NB4 (cell line): ENCODE results near the gene EME1.

Source experiments
- DNase-seq: peaks from one replicate; pipeline ENCODE4 v3.0.0; 2010; ENCODE audit warnings: low read depth
- H3K4me3 ChIP-seq: one replicate; pipeline ENCODE4 v1.5.1; 2011; ENCODE audit warnings: mild to moderate bottlenecking, low read depth, low read length, moderate library complexity
- MYC ChIP-seq: IDR thresholded peaks from 2 replicates; pipeline ENCODE4 v1.6.1; 2011; ENCODE audit warnings: low read depth, low read length
- POLR2A ChIP-seq: IDR thresholded peaks from 2 replicates; pipeline ENCODE4 v1.6.1; 2011; ENCODE audit warnings: mild to moderate bottlenecking; ENCODE audit not compliant: insufficient read length; ENCODE audit errors: extremely low read depth
- TF ChIP-seq, protein P1 (sequence below): IDR thresholded peaks from one replicate; pipeline ENCODE4 v1.5.1; 2012; ENCODE audit warnings: low read depth, low read length
- TF ChIP-seq, protein P2 (sequence below): IDR thresholded peaks from 2 replicates; pipeline ENCODE4 v1.6.1; 2011; ENCODE audit warnings: low read depth, low read length

EME1 gene

DNA sequence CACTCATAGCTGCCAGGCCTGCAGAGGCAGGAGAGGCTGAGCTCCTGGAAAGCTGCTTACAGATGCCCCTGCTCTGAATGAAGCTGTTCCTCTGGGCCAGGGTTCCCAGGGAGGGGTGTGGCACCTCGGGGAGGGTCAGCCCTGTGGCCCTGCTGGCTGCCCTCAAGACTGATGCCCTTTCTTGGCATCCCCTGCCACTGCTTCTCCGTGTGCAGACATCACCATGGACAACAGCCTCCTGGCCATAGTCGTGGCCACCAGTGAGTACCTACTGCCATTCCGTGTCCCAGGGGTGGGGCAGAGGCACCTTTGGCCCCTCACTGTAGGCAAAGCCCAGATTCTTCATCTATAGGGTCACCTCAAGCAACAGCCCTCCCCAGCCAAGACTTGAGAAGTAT, 9.0 kb upstream of the EME1 start:
- TF ChIP-seq MYC (no peak), POLR2A (no peak)
- TF ChIP-seq, protein P1, sequence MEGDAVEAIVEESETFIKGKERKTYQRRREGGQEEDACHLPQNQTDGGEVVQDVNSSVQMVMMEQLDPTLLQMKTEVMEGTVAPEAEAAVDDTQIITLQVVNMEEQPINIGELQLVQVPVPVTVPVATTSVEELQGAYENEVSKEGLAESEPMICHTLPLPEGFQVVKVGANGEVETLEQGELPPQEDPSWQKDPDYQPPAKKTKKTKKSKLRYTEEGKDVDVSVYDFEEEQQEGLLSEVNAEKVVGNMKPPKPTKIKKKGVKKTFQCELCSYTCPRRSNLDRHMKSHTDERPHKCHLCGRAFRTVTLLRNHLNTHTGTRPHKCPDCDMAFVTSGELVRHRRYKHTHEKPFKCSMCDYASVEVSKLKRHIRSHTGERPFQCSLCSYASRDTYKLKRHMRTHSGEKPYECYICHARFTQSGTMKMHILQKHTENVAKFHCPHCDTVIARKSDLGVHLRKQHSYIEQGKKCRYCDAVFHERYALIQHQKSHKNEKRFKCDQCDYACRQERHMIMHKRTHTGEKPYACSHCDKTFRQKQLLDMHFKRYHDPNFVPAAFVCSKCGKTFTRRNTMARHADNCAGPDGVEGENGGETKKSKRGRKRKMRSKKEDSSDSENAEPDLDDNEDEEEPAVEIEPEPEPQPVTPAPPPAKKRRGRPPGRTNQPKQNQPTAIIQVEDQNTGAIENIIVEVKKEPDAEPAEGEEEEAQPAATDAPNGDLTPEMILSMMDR: no peak
- TF ChIP-seq, protein P2, sequence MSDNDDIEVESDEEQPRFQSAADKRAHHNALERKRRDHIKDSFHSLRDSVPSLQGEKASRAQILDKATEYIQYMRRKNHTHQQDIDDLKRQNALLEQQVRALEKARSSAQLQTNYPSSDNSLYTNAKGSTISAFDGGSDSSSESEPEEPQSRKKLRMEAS: no peak
- H3K4me3 ChIP-seq: no peak overlapping the region
- no peak for DNase-seq

DNA sequence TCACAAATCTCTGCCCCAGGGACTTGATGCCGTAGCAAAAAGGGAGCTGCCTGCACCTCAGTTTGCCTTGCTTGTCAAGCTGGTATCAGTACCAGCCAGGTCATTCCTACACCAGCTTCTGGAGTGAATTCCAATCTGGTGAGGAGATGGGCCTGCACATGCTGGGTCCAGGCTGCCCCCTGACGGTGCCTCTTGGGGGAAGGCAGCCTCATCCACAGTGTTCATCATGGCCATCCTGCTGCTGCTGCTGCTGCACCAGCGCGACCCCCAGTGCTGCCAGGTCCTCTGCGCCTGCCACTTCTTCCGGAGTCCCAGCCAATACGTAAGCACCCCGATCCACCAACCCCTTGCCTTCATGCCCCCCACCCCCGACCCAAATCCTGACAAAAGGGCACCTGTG, 8.3 kb upstream of the EME1 start:
- no peak overlapping the region for H3K4me3 ChIP-seq
- no peak for DNase-seq
- TF ChIP-seq, protein P2: no peak
- TF ChIP-seq POLR2A (no peak), MYC (no peak)
- TF ChIP-seq, protein P1: no peak

DNA sequence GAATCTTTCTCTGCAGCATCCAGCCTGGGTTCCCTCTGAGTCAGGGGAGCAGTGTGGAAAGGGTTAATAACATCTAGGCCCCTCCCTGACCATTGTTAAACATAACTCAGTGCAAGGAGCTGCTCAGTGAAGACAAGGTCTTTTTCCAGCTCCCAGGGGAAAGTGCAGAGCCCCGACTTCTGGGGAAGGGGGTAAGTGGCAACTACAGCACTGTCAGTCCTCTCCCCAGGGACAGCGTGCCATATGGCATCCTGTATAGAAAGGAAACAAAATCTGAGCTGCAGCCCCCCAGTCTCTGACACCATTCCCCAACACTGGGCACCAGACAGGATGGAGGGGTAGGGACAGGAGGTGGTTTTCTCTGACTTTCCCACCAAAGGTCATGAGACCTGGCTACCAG, 7.9 kb upstream of the EME1 start:
- TF ChIP-seq, protein P1: no peak
- TF ChIP-seq MYC (no peak), POLR2A (no peak)
- TF ChIP-seq, protein P2: no peak
- H3K4me3 ChIP-seq: no peak overlapping the region
- DNase-seq: no peak

DNA sequence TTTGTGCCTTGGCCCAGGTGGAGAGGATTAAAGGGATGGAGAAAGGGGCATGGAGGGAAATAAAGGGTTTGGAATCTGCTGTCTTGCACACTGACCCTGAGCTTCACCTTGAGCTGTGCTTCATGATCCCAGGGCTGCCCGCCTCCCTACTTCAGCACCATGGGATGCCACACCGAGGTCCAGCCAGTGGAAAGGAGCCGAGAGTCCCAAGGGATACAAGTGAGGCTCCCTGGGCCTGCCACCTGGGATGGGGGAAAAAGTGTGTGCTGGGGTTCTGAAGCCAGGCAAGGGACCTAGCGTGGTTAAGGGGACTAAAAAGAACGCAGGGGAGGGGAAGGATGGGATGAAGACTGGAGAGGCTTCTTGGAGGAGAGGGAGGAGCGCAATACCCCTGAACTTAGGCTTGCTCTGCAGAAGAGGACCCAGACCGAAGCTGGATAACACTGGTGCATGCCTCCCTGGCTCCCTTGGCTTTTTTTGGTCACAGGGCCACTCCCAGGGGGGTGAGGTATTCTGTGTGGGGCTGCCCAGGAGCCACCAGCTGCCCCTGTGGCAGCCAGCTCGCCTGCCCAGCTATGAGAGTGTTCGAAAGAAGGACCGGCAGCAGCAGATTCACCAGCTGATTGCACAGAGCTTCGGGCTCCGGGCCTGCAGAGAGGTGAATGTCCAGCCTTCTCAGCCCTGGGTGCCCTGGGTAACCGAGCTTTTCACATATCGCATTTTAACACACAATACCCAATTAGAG, 7.2 kb upstream of the EME1 start:
- DNase-seq: no peak
- TF ChIP-seq, protein P1: no peak
- TF ChIP-seq, protein P2: no peak
- TF ChIP-seq MYC (no peak), POLR2A (no peak)
- H3K4me3 ChIP-seq: no peak overlapping the region

DNA sequence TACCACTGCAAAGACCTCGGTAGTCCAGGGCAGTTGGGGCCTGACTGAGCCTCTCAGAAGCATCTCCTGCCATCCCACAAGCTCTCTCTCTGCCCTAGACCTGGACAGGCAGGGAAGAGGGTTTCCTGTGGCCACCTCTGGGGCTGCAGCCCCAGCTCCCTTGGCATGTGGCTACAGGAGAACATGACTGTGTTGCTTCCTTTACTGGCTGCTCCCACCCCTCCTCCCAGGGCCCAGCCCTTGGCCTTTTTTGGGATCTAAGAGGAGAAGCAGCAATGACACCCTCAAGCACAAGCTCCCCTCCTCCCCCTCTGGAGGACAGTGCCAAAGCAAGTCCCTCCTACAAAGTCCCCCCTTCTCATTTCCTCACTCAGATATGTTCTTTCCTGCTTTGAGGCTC, 5.6 kb upstream of the EME1 start:
- no peak for DNase-seq
- TF ChIP-seq POLR2A (no peak), MYC (no peak)
- TF ChIP-seq, protein P1: no peak
- TF ChIP-seq, protein P2: no peak
- no peak overlapping the region for H3K4me3 ChIP-seq
